HepG2 (cell line): ENCODE measurements around the gene GPR162.

ENCODE experiments used
- CEBPB ChIP-seq: IDR thresholded peaks from 2 replicates; pipeline ENCODE4 v1.6.1; 2011; ENCODE audit warnings: low read depth, low read length, improper control_type of control experiment, borderline replicate concordance
- EP300 ChIP-seq, 3 experiments: sonication (generic) in 1 of 3; formaldehyde crosslinking in 1 of 3; IDR thresholded peaks; 2 replicates each; pipeline versions ENCODE4 v1.5.1 to v1.6.1; 2011 to 2020; ENCODE audit warnings: low read depth in 2 of 3, low read length in 2 of 3, borderline replicate concordance in 1 of 3, improper control_type of control experiment in 1 of 3, mild to moderate bottlenecking in 1 of 3, missing genetic modification reagents in 1 of 3, moderate library complexity in 1 of 3
- MAFF ChIP-seq: IDR thresholded peaks from 2 replicates; pipeline ENCODE4 v1.6.1; 2011; ENCODE audit warnings: low read depth, low read length, improper control_type of control experiment
- RNF2 ChIP-seq: fragments of 450-650 bp; conservative IDR thresholded peaks from 2 replicates; pipeline ENCODE4 v1.6.1; 2016; ENCODE audit warnings: low read depth
- SATB2 ChIP-seq: sonication (generic); formaldehyde crosslinking; IDR thresholded peaks from 2 replicates; pipeline ENCODE4 v1.5.0; 2020; ENCODE audit warnings: missing genetic modification reagents
- TCF7 ChIP-seq: sonication (generic); IDR thresholded peaks from 2 replicates; pipeline ENCODE4 v1.6.1; 2016; ENCODE audit warnings: antibody characterized with exemption, low read depth
- ZNF225 ChIP-seq: sonication (generic); formaldehyde crosslinking; IDR thresholded peaks from 2 replicates; pipeline ENCODE4 v1.4.0; 2020; ENCODE audit warnings: mild to moderate bottlenecking, missing genetic modification reagents
- ZNF331 ChIP-seq: sonication (generic); formaldehyde crosslinking; IDR thresholded peaks from 2 replicates; pipeline ENCODE4 v1.4.0; 2020; ENCODE audit warnings: missing genetic modification reagents
- TF ChIP-seq, protein P1 (sequence below): sonication (generic); formaldehyde crosslinking; IDR thresholded peaks from 2 replicates; pipeline ENCODE4 v1.5.0; 2020; ENCODE audit warnings: mild to moderate bottlenecking, missing genetic modification reagents, moderate library complexity
- TF ChIP-seq, protein P2 (sequence below), 2 experiments: sonication (generic) in 1 of 2; formaldehyde crosslinking in 1 of 2; IDR thresholded peaks; 2 replicates each; pipeline versions ENCODE4 v1.5.1 to v1.6.1; 2011 to 2020; ENCODE audit warnings: borderline replicate concordance in 1 of 2, low read depth in 1 of 2, low read length in 1 of 2, mild to moderate bottlenecking in 1 of 2, missing genetic modification reagents in 1 of 2, moderate library complexity in 1 of 2
- TF ChIP-seq, protein P3 (sequence below), 2 experiments: IDR thresholded peaks; 2 replicates each; pipeline ENCODE4 v1.6.1; 2011 to 2012; ENCODE audit warnings: low read length in 2 of 2, borderline replicate concordance in 1 of 2, low read depth in 1 of 2, mild to moderate bottlenecking in 1 of 2, moderate library complexity in 1 of 2
- TF ChIP-seq, protein P4 (sequence below): conservative IDR thresholded peaks from 2 replicates; pipeline ENCODE4 v1.6.1; 2018; ENCODE audit warnings: missing genetic modification reagents

DNA sequence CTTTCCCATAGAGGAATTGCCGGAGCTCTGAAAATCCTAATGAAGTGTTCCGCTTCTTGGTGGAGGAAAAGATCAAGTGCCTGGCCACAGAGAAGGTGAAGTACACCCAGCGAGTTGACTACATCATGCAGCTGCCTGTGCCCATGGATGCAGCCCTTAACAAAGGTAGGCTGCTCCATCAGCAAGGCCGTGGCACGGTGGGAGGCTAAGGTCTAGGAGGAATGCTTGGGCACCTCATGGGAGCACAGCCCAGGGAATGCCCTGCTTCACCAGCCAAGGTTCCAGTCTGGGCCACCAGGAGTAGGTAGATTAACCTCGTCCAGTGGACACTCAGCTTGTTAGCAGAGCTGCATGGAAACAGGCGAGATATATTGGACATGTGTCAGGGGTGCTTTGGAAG is 39.3 kb downstream of the GPR162 start:
- TF ChIP-seq, protein P1, sequence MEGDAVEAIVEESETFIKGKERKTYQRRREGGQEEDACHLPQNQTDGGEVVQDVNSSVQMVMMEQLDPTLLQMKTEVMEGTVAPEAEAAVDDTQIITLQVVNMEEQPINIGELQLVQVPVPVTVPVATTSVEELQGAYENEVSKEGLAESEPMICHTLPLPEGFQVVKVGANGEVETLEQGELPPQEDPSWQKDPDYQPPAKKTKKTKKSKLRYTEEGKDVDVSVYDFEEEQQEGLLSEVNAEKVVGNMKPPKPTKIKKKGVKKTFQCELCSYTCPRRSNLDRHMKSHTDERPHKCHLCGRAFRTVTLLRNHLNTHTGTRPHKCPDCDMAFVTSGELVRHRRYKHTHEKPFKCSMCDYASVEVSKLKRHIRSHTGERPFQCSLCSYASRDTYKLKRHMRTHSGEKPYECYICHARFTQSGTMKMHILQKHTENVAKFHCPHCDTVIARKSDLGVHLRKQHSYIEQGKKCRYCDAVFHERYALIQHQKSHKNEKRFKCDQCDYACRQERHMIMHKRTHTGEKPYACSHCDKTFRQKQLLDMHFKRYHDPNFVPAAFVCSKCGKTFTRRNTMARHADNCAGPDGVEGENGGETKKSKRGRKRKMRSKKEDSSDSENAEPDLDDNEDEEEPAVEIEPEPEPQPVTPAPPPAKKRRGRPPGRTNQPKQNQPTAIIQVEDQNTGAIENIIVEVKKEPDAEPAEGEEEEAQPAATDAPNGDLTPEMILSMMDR (CRISPR knock-in tag): no peak
- TF ChIP-seq TCF7 (no peak), CEBPB (no peak), ZNF331 (CRISPR knock-in tag) (no peak), EP300 (IDR thresholded peaks at IDR 0.05; ENCODE audit: low read depth in 2 of 2, low read length in 2 of 2) (no peak), EP300 (CRISPR knock-in tag; IDR thresholded peaks at IDR 0.05; ENCODE audit: borderline replicate concordance) (no peak), ZNF225 (CRISPR knock-in tag) (no peak), RNF2 (no peak), MAFF (no peak), SATB2 (no peak)
- TF ChIP-seq, protein P2, sequence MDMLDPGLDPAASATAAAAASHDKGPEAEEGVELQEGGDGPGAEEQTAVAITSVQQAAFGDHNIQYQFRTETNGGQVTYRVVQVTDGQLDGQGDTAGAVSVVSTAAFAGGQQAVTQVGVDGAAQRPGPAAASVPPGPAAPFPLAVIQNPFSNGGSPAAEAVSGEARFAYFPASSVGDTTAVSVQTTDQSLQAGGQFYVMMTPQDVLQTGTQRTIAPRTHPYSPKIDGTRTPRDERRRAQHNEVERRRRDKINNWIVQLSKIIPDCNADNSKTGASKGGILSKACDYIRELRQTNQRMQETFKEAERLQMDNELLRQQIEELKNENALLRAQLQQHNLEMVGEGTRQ (IDR thresholded peaks at IDR 0.05; ENCODE audit: low read depth, low read length): no peak
- TF ChIP-seq, protein P2 (CRISPR knock-in tag; IDR thresholded peaks at IDR 0.05; ENCODE audit: borderline replicate concordance): no peak
- TF ChIP-seq, protein P3, sequence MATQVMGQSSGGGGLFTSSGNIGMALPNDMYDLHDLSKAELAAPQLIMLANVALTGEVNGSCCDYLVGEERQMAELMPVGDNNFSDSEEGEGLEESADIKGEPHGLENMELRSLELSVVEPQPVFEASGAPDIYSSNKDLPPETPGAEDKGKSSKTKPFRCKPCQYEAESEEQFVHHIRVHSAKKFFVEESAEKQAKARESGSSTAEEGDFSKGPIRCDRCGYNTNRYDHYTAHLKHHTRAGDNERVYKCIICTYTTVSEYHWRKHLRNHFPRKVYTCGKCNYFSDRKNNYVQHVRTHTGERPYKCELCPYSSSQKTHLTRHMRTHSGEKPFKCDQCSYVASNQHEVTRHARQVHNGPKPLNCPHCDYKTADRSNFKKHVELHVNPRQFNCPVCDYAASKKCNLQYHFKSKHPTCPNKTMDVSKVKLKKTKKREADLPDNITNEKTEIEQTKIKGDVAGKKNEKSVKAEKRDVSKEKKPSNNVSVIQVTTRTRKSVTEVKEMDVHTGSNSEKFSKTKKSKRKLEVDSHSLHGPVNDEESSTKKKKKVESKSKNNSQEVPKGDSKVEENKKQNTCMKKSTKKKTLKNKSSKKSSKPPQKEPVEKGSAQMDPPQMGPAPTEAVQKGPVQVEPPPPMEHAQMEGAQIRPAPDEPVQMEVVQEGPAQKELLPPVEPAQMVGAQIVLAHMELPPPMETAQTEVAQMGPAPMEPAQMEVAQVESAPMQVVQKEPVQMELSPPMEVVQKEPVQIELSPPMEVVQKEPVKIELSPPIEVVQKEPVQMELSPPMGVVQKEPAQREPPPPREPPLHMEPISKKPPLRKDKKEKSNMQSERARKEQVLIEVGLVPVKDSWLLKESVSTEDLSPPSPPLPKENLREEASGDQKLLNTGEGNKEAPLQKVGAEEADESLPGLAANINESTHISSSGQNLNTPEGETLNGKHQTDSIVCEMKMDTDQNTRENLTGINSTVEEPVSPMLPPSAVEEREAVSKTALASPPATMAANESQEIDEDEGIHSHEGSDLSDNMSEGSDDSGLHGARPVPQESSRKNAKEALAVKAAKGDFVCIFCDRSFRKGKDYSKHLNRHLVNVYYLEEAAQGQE (IDR thresholded peaks at IDR 0.05; ENCODE audit: borderline replicate concordance in 1 of 2, low read depth in 1 of 2, low read length in 2 of 2): no peak
- TF ChIP-seq, protein P4, sequence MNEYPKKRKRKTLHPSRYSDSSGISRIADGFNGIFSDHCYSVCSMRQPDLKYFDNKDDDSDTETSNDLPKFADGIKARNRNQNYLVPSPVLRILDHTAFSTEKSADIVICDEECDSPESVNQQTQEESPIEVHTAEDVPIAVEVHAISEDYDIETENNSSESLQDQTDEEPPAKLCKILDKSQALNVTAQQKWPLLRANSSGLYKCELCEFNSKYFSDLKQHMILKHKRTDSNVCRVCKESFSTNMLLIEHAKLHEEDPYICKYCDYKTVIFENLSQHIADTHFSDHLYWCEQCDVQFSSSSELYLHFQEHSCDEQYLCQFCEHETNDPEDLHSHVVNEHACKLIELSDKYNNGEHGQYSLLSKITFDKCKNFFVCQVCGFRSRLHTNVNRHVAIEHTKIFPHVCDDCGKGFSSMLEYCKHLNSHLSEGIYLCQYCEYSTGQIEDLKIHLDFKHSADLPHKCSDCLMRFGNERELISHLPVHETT (CRISPR knock-in tag): no peak
